Mesothelial cell of epicardium (in vitro differentiated cells): ENCODE results near the gene SRRM3. TPM values are rescaled to one million over a fixed set of nuclear protein-coding genes. Genes with fewer than 3 reads are reported as not detected.
"Not testable (repeated sequence)": the region's sequence is repeated elsewhere in the genome, so short reads cannot be mapped to it uniquely, and the experiment has no call there.

Experiments
- DNase-seq, 2 experiments: peaks; one replicate each; pipeline ENCODE4 v3.0.0; 2021; ENCODE audit warnings: low spot score in 2 of 2; ENCODE audit not compliant: unreplicated experiment in 2 of 2
- H3K27ac Mint-ChIP-seq: 2 replicates; pipeline ENCODE4 v1.8.0; 2021; ENCODE audit warnings: mixed read lengths
- H3K27me3 Mint-ChIP-seq: 2 replicates; pipeline ENCODE4 v1.8.0; 2021; ENCODE audit warnings: low read depth, mixed read lengths
- H3K36me3 Mint-ChIP-seq: 2 replicates; pipeline ENCODE4 v1.8.0; 2021; ENCODE audit warnings: mixed read lengths
- H3K4me1 Mint-ChIP-seq: 2 replicates; pipeline ENCODE4 v1.8.0; 2021; ENCODE audit warnings: mixed read lengths
- H3K4me3 Mint-ChIP-seq: 2 replicates; pipeline ENCODE4 v1.8.0; 2021; ENCODE audit warnings: mild to moderate bottlenecking, moderate library complexity, mixed read lengths
- H3K9me3 Mint-ChIP-seq: 2 replicates; pipeline ENCODE4 v1.8.0; 2021; ENCODE audit warnings: mixed read lengths
- total RNA-seq: library from RNA; stranded (reverse); gene quantifications from 3 replicates; pipeline ENCODE4 v1.2.1, GENCODE V29; 2021
- TF ChIP-seq, protein P1 (sequence below): fragments of 200-600 bp; sonication (generic); IDR thresholded peaks from one replicate; pipeline ENCODE4 v1.5.0; 2021; ENCODE audit warnings: antibody characterized with exemption; ENCODE audit not compliant: unreplicated experiment

The SRRM3 gene
- total RNA-seq, 1 donor from 2014 or later = 6.9 TPM

DNA sequence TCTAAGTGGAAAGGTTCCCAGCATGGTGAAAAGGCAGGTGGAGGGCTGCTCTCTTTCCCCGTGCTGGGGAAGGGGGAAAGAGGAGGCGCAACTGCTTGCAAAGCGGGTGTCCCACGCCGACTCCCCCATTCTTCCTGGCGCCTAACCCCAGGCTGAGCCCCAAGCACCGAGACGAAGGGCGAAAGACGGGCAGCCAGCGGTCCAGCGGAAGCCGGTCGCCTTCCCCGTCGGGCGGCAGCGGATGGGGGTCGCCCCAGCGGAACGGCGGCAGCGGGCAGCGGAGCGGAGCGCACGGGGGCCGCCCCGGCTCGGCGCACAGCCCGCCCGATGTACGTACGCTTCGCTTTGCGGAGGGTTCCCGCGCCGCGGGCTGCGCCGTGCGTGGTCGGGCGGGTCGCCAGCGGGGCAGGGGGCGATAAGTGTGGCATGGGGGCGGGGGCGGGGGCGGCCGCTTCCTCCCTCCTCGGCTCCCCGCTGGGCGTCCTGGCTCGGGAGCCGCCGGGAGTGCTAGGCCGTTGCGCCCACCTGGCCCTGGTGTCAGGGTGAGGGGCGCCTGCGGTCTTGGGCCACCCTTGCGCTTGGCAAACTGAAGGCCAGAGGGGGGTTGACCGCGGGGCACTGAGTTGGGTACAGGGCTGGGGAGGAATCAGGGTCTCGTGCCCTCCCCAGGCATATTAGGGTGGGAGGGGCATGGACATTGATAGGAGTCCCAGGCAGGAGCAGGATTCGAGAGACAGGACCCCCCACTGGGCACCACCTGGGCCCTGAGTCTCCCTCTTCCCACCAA, 65.6 kb downstream of the SRRM3 start:
- TF ChIP-seq, protein P1, sequence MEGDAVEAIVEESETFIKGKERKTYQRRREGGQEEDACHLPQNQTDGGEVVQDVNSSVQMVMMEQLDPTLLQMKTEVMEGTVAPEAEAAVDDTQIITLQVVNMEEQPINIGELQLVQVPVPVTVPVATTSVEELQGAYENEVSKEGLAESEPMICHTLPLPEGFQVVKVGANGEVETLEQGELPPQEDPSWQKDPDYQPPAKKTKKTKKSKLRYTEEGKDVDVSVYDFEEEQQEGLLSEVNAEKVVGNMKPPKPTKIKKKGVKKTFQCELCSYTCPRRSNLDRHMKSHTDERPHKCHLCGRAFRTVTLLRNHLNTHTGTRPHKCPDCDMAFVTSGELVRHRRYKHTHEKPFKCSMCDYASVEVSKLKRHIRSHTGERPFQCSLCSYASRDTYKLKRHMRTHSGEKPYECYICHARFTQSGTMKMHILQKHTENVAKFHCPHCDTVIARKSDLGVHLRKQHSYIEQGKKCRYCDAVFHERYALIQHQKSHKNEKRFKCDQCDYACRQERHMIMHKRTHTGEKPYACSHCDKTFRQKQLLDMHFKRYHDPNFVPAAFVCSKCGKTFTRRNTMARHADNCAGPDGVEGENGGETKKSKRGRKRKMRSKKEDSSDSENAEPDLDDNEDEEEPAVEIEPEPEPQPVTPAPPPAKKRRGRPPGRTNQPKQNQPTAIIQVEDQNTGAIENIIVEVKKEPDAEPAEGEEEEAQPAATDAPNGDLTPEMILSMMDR = no peak
- no peak overlapping the region for H3K27ac Mint-ChIP-seq
- H3K27me3 Mint-ChIP-seq = peaks cover 49% of the 10 kb centered on the region
- no peak for DNase-seq
- no peaks in the 10 kb centered on the region for H3K36me3 Mint-ChIP-seq
- no peaks in the 10 kb centered on the region for H3K9me3 Mint-ChIP-seq
- peak overlapping the region; percentile 57 for H3K4me3 Mint-ChIP-seq
- H3K4me1 Mint-ChIP-seq = peaks cover 23% of the 10 kb centered on the region

DNA sequence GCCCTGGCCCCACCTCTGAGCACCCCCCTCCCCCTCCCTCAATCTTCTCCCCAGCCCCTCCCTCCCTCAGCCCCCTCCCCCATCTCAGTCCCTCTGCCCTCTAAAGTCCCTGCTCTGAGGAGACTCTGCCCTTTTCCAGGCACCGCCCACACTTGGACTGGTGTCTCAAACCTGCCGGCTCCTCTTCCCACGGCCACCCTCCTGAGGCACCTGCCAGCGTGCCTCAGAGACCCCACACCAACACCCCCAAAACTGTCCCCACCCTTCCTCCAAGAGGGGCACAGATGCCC, 66.1 kb downstream of the SRRM3 start:
- H3K4me1 Mint-ChIP-seq = peaks cover 21% of the 10 kb centered on the region
- H3K36me3 Mint-ChIP-seq = no peaks in the 10 kb centered on the region
- no peak for DNase-seq
- H3K4me3 Mint-ChIP-seq = peak overlapping the region; percentile 40
- TF ChIP-seq, protein P1 = no peak
- no peaks in the 10 kb centered on the region for H3K9me3 Mint-ChIP-seq
- peaks cover 52% of the 10 kb centered on the region for H3K27me3 Mint-ChIP-seq
- H3K27ac Mint-ChIP-seq = no peak overlapping the region

DNA sequence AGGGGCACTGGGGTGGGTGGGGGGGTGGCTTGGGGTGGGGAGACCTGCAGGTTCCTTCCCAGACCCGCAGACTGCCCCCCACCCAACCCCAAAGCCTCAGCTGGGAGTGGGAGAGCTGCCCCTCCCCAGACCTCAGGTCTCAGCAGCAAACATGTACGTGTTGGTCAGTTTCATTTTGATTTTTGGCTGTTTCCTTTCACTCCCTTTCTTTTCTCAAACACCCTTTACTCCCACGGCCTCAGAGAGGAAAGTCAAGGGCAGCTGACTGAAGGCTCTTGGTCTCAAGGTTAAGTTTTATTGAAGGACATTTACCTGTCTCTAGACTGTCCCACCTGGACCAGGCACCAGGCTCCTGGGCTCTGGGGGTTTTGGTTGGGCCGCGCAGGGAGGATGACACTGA, 66.7 kb downstream of the SRRM3 start:
- no peaks in the 10 kb centered on the region for H3K36me3 Mint-ChIP-seq
- peaks cover 56% of the 10 kb centered on the region for H3K27me3 Mint-ChIP-seq
- peaks cover 25% of the 10 kb centered on the region for H3K4me1 Mint-ChIP-seq
- H3K4me3 Mint-ChIP-seq = peak overlapping the region; percentile 40
- no peak overlapping the region for H3K27ac Mint-ChIP-seq
- DNase-seq = no peak
- no peaks in the 10 kb centered on the region for H3K9me3 Mint-ChIP-seq
- TF ChIP-seq, protein P1 = no peak

DNA sequence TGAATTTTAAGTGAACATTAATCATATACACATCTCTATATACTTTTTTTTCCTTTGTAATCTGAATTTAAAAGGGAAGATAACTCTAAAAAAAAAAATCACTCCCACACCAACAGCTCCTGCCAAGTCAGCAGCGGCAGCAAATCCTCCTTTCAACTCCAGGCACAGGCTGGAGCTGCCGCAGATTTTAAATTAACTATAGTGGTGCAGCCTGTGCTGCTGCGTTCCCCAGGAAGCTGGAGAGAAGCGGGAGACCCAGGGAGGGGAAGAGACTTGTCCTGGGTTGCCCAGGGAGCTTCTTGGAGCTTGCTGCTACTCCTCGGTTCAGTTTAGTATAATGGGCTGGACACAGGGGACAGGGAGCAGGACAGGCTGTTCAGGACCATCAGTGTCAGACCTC, 68.2 kb downstream of the SRRM3 start:
- Mint-ChIP-seq H3K27me3 (peaks cover 66% of the 10 kb centered on the region), H3K4me3 (peak overlapping the region; percentile 20), H3K27ac (peak overlapping the region; percentile 27), H3K36me3 (no peaks in the 10 kb centered on the region), H3K4me1 (peaks cover 30% of the 10 kb centered on the region), H3K9me3 (no peaks in the 10 kb centered on the region)
- no peak for DNase-seq
- TF ChIP-seq, protein P1 = no peak

DNA sequence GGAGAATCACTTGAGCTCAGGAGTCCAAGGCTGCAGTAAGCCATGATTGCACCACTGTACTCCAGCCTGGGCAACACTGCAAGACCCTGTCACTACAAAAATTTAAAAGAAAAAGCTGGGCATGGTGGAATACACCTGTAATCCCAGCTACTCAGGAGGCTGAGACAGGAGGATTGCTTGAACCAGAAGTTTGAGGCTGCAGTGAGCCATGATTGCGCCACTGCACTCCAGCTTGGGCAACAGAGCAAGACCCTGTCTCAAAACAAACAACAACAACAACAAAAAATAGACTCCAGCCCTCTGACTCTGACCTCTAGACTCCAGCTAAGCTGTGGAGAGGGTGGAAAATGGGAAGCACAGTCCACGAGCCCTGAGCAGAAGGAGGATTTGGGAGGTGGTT, 69.7 kb downstream of the SRRM3 start:
- H3K4me1 Mint-ChIP-seq = peaks cover 30% of the 10 kb centered on the region
- H3K27me3 Mint-ChIP-seq = peaks cover 72% of the 10 kb centered on the region
- H3K36me3 Mint-ChIP-seq = not testable (repeated sequence)

DNA sequence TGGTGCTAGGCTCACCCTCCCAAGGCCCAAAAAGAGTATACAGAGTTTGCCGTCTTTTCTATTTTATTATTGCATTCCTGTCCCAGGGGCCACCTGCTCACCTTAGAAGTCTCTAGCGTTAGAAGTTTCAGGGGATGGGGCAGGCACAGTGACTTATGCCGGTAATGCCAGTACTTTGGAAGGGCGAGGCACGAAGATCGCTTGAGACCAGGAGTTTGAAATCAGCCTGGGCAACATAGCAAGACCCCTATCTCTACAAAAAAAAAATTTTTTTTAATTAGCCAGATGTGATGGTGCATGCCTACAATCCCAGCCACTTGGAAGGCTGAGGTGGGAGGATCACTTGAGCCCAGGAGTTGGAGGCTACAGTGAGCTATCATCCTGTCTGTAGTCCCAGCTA, 70.4 kb downstream of the SRRM3 start:
- no peak overlapping the region for H3K27ac Mint-ChIP-seq
- H3K9me3 Mint-ChIP-seq = no peaks in the 10 kb centered on the region
- TF ChIP-seq, protein P1 = no peak
- peaks cover 70% of the 10 kb centered on the region for H3K27me3 Mint-ChIP-seq
- no peaks in the 10 kb centered on the region for H3K36me3 Mint-ChIP-seq
- peaks cover 30% of the 10 kb centered on the region for H3K4me1 Mint-ChIP-seq
- H3K4me3 Mint-ChIP-seq = no peak overlapping the region
- no peak for DNase-seq

More for the DNA sequence above, 69.7 kb downstream of the SRRM3 start:
- not testable (repeated sequence) for H3K27ac Mint-ChIP-seq, H3K4me3 Mint-ChIP-seq, H3K9me3 Mint-ChIP-seq, DNase-seq
